Measurements from ENCODE around the gene PCGF2.

The PCGF2 gene

DNA sequence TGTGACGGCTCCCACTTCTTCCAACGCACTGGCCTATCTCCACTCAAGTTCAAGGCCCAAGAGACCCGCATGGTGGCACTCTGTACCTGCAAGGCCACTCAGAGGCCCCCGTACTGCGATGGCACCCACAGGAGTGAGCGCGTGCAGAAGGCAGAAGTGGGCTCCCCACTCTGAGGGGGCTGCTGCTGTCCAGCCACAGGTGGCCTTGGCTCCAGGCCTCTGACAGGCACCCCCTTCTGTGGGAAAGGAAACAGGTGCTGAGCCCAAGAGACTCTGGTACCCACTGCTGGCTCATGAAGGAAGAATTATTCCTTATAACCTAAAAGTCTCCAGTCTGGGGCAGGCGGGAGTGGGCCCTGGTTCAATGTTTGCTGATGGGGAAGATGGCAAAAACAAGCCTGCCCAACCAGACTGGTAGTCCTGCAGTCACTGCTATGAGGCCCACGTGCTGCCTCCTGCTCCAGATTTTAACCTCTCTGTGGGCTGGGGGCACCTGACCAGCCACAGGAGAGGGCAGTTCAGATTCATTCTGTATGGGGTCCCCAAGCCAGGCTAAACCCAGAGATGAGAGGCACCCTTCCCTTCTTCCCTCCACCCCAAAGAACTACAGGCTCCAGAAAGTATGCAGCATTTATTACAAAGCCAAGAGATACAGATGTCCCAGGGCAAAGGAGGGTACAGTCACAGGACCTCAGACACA, 14.7 kb downstream of the PCGF2 start:
- Histone ChIP-seq H3K36me3 (ENCODE audit: control insufficient read depth, insufficient read depth, low read length) (no peaks in the 10 kb centered on the region; the same call in none of the 2 replicates), H3K4me3 (replicated peaks; ENCODE audit: low read depth, low read length) (no peak overlapping the region), H3K27me3 (replicated peaks; ENCODE audit: control insufficient read depth, insufficient read depth, low read length) (no peaks in the 10 kb centered on the region)
- TF ChIP-seq, protein P1, sequence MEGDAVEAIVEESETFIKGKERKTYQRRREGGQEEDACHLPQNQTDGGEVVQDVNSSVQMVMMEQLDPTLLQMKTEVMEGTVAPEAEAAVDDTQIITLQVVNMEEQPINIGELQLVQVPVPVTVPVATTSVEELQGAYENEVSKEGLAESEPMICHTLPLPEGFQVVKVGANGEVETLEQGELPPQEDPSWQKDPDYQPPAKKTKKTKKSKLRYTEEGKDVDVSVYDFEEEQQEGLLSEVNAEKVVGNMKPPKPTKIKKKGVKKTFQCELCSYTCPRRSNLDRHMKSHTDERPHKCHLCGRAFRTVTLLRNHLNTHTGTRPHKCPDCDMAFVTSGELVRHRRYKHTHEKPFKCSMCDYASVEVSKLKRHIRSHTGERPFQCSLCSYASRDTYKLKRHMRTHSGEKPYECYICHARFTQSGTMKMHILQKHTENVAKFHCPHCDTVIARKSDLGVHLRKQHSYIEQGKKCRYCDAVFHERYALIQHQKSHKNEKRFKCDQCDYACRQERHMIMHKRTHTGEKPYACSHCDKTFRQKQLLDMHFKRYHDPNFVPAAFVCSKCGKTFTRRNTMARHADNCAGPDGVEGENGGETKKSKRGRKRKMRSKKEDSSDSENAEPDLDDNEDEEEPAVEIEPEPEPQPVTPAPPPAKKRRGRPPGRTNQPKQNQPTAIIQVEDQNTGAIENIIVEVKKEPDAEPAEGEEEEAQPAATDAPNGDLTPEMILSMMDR (IDR thresholded peaks at IDR 0.05; ENCODE audit: insufficient read depth, low read length, poor library complexity, severe bottlenecking) = no peak
- DNase-seq (ENCODE audit: extremely low read depth, insufficient read length) = no peak

DNA sequence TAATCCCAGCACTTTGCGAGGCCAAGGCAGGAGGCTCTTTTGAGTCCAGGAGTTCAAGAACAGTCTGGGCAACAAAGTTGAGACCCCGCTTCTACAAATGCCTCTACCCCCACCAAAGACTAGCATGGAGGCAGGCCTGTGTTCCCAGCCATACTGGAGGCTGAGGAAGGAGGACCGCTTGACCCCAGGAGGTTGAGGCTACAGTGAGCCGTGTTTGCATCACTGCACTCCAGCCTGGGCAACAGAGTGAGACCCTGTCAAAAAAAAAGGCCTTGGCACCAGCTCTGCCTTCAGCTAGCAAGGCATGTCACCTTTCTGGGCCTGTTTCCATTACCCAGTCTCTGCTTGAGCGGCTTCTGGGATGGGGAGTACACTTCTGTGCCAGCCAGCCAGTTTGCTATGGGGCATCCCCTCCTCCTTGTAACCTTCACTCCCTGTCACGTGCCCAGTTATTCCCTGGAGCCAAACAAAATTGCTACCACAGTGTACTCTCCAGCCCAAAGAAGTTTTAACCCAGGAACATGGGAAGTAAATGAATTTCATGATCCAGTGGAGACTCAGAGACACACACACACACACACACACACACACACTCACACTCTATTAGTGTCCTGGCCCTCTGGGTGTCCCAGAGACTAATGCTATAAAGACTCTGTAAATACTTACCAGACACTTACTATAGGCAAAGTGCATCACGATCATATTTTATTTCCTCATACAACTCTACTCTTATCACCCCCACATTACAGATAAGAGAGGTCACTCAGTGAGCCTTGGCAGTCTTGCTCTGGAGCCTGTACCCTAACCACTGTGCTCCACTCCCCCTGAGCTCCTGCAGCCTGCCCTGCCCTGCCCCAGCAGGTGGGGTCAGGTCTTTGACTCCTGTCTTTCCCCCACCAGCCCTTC, 15.5 kb downstream of the PCGF2 start:
- no peaks in the 10 kb centered on the region; the same call in none of the 2 replicates for H3K36me3 ChIP-seq (ENCODE audit: control insufficient read depth, insufficient read depth, low read length)
- H3K4me3 ChIP-seq (replicated peaks; ENCODE audit: low read depth, low read length) = no peak overlapping the region
- H3K27me3 ChIP-seq (replicated peaks; ENCODE audit: control insufficient read depth, insufficient read depth, low read length) = no peaks in the 10 kb centered on the region
- TF ChIP-seq, protein P1 (IDR thresholded peaks at IDR 0.05; ENCODE audit: insufficient read depth, low read length, poor library complexity, severe bottlenecking) = no peak
- no peak for DNase-seq (ENCODE audit: extremely low read depth, insufficient read length)

DNA sequence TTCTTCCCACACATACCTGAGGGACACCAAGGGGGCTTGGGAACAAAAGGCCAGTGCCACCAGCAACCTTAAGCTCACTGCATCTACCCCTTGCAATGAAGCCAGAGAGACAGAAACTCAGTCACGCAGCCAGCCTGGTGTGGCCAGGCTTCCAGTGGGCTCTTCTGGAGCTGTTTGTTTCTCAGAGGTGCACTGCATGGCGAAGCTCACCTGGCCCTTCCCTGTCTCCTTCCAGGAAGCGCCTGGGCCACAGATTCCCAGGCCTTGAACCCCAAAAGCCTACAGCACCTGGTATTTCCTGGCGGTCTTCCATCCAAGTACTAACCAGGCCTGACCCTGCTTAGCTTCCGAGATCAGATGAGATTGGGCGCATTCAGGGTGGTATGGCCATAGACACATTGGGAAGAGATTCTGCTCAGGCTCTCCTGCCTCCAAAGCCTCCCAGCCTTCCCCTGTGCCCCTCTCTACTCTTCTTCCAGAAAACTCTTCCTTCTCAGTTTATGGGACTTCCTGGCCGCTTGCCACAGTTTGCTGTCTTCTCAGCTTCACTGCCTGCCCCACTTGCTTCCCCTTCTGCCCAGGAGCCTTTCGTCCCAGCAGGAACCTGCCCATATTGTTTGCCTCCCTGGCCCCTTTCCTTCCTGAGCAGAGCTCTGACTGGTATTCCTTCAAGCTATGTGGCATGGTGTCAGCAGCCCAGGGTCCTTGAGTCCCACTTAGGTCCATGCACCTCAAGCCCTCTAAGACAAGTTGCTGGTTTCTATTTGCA, 16.4 kb downstream of the PCGF2 start:
- H3K27me3 ChIP-seq (replicated peaks; ENCODE audit: control insufficient read depth, insufficient read depth, low read length) = no peaks in the 10 kb centered on the region
- TF ChIP-seq, protein P1 (IDR thresholded peaks at IDR 0.05; ENCODE audit: insufficient read depth, low read length, poor library complexity, severe bottlenecking) = no peak
- H3K4me3 ChIP-seq (replicated peaks; ENCODE audit: low read depth, low read length) = no peak overlapping the region
- no peak for DNase-seq (ENCODE audit: extremely low read depth, insufficient read length)
- no peaks in the 10 kb centered on the region; the same call in none of the 2 replicates for H3K36me3 ChIP-seq (ENCODE audit: control insufficient read depth, insufficient read depth, low read length)

DNA sequence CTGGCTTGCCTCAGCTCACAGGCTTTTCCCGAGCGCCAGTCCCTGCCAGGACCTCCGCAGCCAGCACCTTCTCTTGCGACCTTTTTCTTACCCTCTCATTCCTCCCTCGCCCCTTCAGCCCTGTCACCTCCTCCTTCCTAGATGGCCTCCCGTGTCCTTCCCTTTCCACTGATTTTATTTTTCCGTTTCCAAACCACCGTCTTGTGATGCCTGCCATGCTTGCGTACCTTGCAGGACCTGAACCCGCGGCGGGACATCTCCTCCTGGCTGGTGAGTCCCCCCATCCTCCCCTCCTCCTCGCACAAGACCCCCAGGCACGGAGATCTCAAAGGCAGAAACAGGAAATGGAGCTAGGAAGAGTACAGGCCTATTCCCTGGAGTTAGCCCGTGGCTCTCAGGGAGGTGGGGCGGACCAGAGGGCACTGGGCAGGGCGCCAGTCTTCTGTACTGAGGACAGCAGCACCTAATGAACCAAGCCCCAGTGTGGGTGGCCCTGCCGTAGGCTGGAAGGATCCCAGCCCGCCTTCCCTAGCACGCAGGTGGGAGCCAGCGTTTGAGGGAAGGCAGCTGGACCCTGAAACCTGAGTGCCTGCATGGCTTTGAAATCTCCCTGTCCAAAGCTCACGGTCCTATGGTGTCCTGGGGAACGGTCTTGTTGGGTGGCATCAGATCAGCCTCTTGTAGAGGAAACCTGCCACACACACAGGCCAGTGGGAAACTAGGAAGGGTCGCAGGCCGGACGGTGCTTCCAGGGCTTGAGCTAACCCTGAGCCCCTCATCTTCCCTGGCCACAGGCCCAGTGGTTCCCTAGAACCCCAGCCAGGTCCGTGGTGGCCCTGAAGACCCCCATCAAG, 17.4 kb downstream of the PCGF2 start:
- peak; percentile 46 for DNase-seq (ENCODE audit: extremely low read depth, insufficient read length)

More for the DNA sequence above, 17.4 kb downstream of the PCGF2 start:
- Histone ChIP-seq H3K4me3 (replicated peaks; ENCODE audit: low read depth, low read length) (peak overlapping the region; percentile 83), H3K27me3 (replicated peaks; ENCODE audit: control insufficient read depth, insufficient read depth, low read length) (no peaks in the 10 kb centered on the region), H3K36me3 (ENCODE audit: control insufficient read depth, insufficient read depth, low read length) (no peaks in the 10 kb centered on the region; the same call in none of the 2 replicates)
- TF ChIP-seq, protein P1 (IDR thresholded peaks at IDR 0.05; ENCODE audit: insufficient read depth, low read length, poor library complexity, severe bottlenecking) = no peak

All from GM06990 (cell line).